ENCODE results near the gene RBMS1. TPM values are rescaled to one million over a fixed set of nuclear protein-coding genes. Genes with fewer than 3 reads are reported as not detected.

The RBMS1 gene
- total and polyA plus RNA-seq, 8 donors = 91.7 to 133 (median 119) TPM

DNA sequence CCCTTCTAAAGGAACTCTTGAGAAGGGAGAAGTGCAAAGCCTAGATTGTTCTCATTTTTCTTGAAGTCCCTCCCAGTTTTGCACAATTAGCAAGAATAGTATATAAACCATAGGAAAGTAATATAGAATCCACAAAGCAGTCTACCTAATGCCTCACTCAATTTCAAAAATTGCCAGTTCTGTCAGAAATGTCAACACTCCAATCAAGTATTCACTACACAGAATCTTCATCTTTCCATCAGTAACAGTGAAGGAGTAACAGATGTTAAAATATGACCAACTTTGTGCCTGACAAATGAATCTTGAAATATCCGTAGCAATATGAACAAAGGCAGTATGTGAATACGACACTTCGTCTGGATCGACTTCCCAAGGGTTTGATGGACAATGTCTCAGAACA, 56.3 kb downstream of the RBMS1 start:
- Histone ChIP-seq H3K4me1 (peaks cover 18 to 24% of the 10 kb centered on the region in 2 donors), H3K27me3 (no peaks in the 10 kb centered on the region), H3K9me3 (no peaks in the 10 kb centered on the region), H3K27ac (no peak overlapping the region), H3K36me3 (no peaks in the 10 kb centered on the region), H3K4me3 (no peak overlapping the region)
- no peak for DNase-seq
- intact Hi-C loops (cut with DNase I) = no loop called here
- ATAC-seq = no peak
- no peak for TF ChIP-seq CTCF (IDR thresholded peaks at IDR 0.05)

- H3K4me3 ChIP-seq = no peak overlapping the region
- no peak for DNase-seq
- no peak for TF ChIP-seq CTCF (IDR thresholded peaks at IDR 0.05)
- H3K4me1 ChIP-seq = peaks cover 18 to 28% of the 10 kb centered on the region in 2 donors
- intact Hi-C loops (cut with DNase I) = no loop called here
- peak overlapping the region in 1 of 2 donors; percentile 47 for H3K27ac ChIP-seq
- H3K9me3 ChIP-seq = peaks cover 0 to 5% of the 10 kb centered on the region in 2 donors
- ATAC-seq = no peak
- no peaks in the 10 kb centered on the region for H3K36me3 ChIP-seq
- no peaks in the 10 kb centered on the region for H3K27me3 ChIP-seq
Measured at GRCh38 chr2:160434254-160434948, 59.2 kb downstream of the RBMS1 start.

DNA sequence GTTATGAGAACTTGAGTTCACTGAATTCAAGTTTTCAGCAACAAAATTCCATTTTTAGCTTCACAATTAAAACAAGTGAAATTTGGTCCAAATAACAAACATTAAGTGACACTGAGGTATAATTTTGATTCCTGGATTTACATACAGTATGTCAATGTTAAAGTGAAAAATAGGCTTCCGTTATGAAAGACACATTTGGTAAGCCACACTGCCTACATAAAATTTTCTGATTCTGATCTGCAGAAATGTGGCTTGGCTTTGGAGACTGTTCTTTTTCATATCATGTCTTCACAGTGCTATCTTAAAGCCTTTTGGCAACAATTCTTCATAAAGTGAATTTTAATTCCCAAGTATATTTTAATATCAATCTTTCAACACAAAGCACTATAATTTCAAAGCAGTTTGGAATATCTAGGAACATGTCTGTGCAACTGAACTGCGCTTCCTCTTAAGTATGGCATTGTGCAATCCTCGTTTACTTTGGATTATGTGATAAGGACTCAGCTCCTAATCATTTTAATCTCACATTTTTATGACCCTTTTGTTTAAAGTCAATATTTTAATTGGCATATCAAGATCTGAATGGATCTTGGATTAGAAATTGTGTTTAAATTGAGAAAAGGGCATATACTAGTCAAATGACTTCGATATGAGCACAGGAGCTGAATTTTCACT, 60.0 kb downstream of the RBMS1 start:
- TF ChIP-seq CTCF (IDR thresholded peaks at IDR 0.05) = no peak
- intact Hi-C loops (cut with DNase I) = no loop called here
- DNase-seq = peak in 2 of 4 donors; percentile 57 to 68
- H3K27ac ChIP-seq = peak overlapping the region in 1 of 2 donors; percentile 47
- H3K4me1 ChIP-seq = peaks cover 22 to 36% of the 10 kb centered on the region in 2 donors
- ATAC-seq = peak; percentile 70
- H3K27me3 ChIP-seq = no peaks in the 10 kb centered on the region
- H3K4me3 ChIP-seq = no peak overlapping the region
- H3K36me3 ChIP-seq = no peaks in the 10 kb centered on the region
- peaks cover 0 to 5% of the 10 kb centered on the region in 2 donors for H3K9me3 ChIP-seq

DNA sequence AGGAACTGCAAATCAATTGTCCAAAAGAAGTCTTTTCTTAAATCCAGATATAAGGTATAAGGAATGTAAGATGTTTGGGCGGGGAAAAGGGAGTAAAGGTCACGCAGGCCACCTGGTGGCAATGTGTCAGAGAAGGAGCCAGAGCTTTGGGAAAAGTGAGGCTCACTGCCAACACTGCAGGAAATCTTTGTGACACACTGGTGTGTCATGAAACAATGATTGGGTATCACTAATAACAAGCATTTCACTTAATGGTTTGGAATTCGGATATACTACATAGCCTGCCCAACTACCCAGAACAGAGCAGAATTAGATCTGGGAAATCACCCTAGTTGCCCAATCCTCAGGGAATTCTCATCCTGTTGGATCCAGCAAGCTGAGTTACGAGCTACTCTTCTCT, 61.0 kb downstream of the RBMS1 start:
- intact Hi-C loops (cut with DNase I) = no loop called here
- no peak for DNase-seq
- H3K4me1 ChIP-seq = peaks cover 26 to 46% of the 10 kb centered on the region in 2 donors
- no peak overlapping the region for H3K27ac ChIP-seq
- no peaks in the 10 kb centered on the region for H3K36me3 ChIP-seq
- ATAC-seq = no peak
- H3K4me3 ChIP-seq = no peak overlapping the region
- TF ChIP-seq CTCF (IDR thresholded peaks at IDR 0.05) = no peak
- H3K27me3 ChIP-seq = no peaks in the 10 kb centered on the region
- peaks cover 0 to 5% of the 10 kb centered on the region in 2 donors for H3K9me3 ChIP-seq

- no peaks in the 10 kb centered on the region for H3K27me3 ChIP-seq
- intact Hi-C loops (cut with DNase I) = no loop called here
- peaks cover 0 to 5% of the 10 kb centered on the region in 2 donors for H3K9me3 ChIP-seq
- no peaks in the 10 kb centered on the region for H3K36me3 ChIP-seq
- TF ChIP-seq CTCF (IDR thresholded peaks at IDR 0.05) = no peak
- H3K4me3 ChIP-seq = no peak overlapping the region
- no peak overlapping the region for H3K27ac ChIP-seq
- ATAC-seq (no peak), DNase-seq (no peak)
- H3K4me1 ChIP-seq = peaks cover 26 to 58% of the 10 kb centered on the region in 2 donors
Measured at GRCh38 chr2:160431441-160431840, 62.2 kb downstream of the RBMS1 start.

Data from left lung (tissue), 10 donors.